A673 (cell line): Measurements from ENCODE around the gene CDO1.

Source experiments
- EZH2 ChIP-seq: fragments of 200-600 bp; sonication (generic); IDR thresholded peaks from 2 replicates; pipeline ENCODE4 v1.6.1; 2017; ENCODE audit warnings: borderline replicate concordance, low read depth, mild to moderate bottlenecking, mixed read lengths, antibody characterized with exemption, low read length; ENCODE audit not compliant: poor library complexity, severe bottlenecking
- TF ChIP-seq, protein P1 (sequence below): fragments of 300-800, 200-600 bp; sonication (generic); conservative IDR thresholded peaks from 2 replicates; pipeline ENCODE4 v1.5.1; 2017; ENCODE audit warnings: low read depth, mild to moderate bottlenecking, antibody characterized with exemption, low read length, moderate library complexity, mixed read lengths

DNA sequence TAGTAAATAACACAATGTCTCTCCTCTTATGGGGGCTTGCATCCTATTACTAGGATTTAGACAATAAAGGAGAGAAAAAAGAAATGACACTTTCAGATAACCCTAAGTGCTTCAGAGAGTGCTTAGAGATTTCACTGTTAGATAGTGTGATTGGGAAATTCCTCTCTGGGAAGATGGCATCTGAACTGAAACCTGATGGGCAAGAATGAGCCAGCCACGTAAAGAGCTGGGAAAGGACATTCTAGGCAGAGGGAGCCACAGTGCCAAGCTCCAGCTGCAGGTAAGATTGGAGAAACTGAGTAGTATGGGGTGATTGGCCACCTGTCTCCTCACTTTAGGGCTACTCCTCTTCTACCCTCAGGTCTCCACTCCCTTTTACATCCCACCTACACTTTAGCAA is 14.5 kb downstream of the CDO1 start:
- no peak for TF ChIP-seq EZH2
- TF ChIP-seq, protein P1, sequence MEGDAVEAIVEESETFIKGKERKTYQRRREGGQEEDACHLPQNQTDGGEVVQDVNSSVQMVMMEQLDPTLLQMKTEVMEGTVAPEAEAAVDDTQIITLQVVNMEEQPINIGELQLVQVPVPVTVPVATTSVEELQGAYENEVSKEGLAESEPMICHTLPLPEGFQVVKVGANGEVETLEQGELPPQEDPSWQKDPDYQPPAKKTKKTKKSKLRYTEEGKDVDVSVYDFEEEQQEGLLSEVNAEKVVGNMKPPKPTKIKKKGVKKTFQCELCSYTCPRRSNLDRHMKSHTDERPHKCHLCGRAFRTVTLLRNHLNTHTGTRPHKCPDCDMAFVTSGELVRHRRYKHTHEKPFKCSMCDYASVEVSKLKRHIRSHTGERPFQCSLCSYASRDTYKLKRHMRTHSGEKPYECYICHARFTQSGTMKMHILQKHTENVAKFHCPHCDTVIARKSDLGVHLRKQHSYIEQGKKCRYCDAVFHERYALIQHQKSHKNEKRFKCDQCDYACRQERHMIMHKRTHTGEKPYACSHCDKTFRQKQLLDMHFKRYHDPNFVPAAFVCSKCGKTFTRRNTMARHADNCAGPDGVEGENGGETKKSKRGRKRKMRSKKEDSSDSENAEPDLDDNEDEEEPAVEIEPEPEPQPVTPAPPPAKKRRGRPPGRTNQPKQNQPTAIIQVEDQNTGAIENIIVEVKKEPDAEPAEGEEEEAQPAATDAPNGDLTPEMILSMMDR: no peak
